DMS79 (cell line): ENCODE data around the gene UNC13C.

Source experiments
- DNase-seq: peaks from one replicate; lab custom pipeline; 2025; lab: John Stamatoyannopoulos, UW

The UNC13C gene

DNA sequence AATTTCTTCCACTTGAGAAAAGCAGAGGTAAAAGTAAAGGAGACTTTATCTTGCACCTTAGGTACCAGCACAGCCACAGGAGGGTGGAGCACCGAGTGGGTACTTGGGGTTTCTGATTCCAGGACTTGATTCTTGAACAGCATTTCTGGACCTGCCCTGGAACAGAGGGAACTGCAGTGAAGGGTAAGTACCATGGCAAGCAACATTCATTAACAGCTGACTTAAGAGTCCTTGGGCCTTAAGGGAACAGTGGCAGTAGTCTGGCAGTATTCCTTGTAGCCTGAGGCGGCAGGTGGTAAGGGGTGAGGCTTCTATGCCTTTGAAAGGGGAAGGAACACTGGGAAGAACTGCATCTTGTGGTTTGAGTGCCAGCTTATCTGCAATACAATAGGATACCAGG is 666.6 kb downstream of the UNC13C start:
- no peak for DNase-seq

DNA sequence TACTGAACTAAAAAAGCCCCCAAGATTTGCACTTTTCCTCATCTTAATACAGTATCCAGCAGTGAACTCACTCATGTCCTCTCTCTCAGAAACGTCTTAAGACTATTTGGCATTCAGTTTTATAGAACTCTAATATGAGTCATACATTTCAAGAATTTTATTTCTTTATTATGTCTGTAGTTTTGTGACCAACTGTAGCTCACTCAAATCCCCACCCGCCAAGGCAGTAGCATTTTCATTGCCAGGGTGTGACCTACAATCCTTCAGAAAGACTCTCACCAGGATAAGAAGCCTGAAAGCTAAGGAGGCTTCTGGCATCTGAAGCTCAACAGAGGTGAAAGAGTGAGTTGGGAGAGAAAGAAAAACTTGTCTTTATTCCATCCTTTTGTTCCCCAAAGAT is 681.4 kb downstream of the UNC13C start:
- no peak for DNase-seq

DNA sequence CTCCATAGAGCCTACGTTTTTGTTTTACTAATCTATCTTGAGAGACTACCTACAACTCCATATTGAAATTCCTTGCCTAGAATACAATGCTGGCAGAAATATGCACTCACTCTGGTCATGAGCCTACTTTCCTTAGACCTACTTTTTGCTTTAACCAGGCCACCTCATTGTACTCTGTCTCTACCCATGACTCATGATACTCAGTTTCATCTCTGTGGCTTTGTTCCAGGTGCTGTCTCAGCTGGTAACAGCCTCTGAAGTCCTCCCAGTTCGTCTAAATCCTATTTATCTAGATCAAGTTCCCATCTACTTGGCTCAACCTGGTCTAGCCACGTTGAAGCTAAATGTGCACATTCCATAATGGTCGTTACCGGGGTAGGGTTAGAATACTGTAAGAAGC is 682.1 kb downstream of the UNC13C start:
- DNase-seq, result no peak

DNA sequence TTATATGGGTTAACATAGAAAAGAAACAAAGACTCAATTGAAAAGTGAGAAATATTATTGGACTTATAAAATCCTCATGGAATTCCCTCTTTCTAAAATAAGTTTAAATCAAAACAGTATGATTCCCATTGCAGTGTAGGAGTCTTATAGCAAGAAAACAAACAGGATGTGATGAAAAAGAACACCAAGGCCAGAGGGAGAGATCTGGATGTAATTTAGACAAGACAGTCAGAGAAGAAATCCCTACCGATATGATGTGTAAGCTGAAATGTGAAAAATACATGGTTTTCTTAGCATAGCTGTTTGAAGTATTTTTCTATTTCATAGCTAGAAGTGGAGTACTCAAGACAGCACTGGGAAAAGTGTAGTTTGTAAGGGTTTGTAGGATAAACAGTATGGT is 697.0 kb downstream of the UNC13C start:
- DNase-seq, result no peak

DNA sequence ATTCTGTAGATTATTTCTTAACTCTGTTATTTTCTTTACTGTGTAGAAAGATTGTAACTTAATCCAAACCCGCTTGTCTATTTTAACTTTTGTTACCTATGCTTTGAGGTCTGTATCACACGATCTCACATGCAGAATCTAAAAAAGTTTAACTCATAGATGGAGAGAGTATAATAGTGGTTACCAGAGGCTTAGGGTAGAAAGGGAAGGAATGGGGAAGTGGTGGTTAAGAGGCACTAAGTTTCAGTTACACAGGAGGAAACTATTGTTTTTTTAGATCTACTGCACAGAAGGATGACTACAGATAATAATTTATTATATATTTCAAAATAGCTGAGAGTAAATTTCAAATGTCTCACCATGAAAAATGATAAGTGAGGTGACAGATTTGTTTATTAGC is 703.3 kb downstream of the UNC13C start:
- no peak for DNase-seq
